22Rv1 (cell line): ENCODE measurements around the gene TYRO3.
"Not testable (repeated sequence)": the region's sequence is repeated elsewhere in the genome, so short reads cannot be mapped to it uniquely, and the experiment has no call there.

Source experiments
- H3K27ac ChIP-seq: fragments of 450-650 bp; 2 replicates; pipeline ENCODE4 v1.5.1; 2017
- ZFX ChIP-seq: fragments of 450-650 bp; IDR thresholded peaks from 2 replicates; pipeline ENCODE4 v1.6.1; 2017; ENCODE audit warnings: antibody characterized with exemption, borderline replicate concordance
- TF ChIP-seq, protein P1 (sequence below): fragments of 450-650 bp; IDR thresholded peaks from 2 replicates; pipeline ENCODE4 v1.5.1; 2017; ENCODE audit warnings: mild to moderate bottlenecking

Gene TYRO3

DNA sequence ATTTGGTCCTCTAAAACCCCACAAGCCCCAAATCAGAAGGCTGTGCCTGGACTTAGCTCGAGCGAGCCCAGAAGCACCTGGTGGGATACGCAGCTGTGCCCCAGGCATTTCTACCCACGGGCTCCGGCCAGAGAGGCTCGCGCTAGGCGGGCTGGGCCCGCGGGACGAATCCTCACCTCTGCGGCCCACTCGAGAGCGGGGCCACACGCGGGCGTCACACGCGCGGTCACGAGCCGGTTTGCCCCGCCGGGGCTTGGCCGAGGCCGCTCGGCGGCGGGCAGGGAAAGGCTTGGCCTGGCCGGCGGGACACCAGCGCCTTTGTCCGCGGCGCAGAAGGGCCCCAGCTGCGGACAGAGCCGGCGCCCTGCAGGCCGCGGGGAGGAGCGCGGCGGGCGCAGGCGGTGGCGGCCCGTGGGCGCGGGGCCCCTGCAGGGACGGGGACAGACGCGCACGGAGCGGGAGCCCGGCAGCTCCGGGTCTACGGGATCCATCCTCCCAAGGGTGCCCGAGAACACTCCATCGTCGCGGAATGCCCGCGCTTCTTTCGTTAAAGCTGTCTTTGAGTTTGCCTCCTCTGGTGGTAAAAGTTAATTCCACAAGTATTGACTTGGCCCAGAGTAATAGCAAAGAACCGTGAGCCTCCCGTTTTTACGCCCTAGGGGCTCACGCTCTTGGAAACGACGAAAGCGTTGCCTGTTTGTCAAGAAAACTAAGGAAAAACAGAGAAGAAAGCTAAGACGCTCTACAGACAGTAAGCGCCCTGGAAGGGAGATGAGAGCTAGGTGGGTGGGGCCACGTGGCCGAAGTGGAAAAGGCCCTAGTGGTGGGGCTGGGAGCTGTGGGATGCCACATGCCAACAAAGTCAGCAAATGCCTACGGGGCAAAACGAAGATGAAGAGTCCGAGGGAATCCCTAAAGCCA is 26.4 kb downstream of the TYRO3 start:
- TF ChIP-seq ZFX = no peak
- TF ChIP-seq, protein P1, sequence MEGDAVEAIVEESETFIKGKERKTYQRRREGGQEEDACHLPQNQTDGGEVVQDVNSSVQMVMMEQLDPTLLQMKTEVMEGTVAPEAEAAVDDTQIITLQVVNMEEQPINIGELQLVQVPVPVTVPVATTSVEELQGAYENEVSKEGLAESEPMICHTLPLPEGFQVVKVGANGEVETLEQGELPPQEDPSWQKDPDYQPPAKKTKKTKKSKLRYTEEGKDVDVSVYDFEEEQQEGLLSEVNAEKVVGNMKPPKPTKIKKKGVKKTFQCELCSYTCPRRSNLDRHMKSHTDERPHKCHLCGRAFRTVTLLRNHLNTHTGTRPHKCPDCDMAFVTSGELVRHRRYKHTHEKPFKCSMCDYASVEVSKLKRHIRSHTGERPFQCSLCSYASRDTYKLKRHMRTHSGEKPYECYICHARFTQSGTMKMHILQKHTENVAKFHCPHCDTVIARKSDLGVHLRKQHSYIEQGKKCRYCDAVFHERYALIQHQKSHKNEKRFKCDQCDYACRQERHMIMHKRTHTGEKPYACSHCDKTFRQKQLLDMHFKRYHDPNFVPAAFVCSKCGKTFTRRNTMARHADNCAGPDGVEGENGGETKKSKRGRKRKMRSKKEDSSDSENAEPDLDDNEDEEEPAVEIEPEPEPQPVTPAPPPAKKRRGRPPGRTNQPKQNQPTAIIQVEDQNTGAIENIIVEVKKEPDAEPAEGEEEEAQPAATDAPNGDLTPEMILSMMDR = peak; percentile 65
- H3K27ac ChIP-seq = peak overlapping the region; percentile 52

DNA sequence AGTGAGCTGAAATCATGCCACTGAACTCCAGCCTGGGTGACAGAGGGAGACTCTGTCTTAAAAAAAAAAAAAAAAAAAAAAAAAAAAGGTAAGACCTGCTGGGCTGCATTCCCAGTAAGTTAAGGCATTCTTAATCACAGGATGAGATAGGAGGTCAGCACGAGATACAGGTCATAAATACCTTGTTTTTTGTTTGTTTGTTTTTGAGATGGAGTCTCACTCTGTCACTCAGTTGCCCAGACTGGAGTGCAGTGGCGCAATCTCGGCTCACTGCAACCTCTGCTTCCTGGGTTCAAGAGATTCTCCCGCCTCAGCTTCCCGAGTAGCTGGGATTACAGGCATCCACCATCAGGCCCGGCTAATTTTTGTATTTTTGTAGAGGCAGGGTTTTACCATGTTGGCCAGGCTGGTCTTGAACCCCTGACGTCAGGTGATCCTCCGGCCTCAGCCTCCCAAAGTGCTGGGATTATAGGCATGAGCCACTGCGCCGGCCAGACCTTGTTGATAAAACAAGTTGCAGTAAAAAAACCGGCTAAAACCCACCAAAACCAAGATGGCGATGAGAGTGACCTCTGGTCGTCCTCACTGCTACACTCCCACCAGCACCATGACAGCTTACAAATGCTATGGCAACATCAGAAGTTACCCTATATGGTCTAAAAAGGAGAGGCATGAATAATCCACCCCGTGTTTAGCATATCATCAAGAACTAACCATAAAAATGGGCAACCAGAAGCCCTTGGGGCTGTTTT is 27.7 kb downstream of the TYRO3 start:
- H3K27ac ChIP-seq = not testable (repeated sequence)

DNA sequence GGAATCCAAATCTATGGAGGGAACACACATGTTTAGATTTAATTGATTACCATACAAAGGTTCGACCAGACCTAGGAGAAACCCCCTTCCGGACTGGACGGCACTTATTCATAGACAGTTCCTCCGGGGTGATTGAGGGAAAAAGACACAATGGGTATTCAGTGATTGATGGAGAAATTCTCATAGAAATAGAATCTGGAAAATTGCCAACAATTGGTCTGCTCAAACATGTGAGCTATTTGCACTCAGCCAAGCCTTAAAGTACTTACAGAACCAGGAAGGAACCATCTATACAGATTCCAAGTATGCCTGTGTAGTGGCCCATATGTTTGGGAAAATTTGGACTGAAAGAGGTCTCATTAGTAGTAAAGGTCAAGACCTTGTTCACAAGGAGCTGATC is 30.0 kb downstream of the TYRO3 start:
- H3K27ac ChIP-seq = not testable (repeated sequence)

DNA sequence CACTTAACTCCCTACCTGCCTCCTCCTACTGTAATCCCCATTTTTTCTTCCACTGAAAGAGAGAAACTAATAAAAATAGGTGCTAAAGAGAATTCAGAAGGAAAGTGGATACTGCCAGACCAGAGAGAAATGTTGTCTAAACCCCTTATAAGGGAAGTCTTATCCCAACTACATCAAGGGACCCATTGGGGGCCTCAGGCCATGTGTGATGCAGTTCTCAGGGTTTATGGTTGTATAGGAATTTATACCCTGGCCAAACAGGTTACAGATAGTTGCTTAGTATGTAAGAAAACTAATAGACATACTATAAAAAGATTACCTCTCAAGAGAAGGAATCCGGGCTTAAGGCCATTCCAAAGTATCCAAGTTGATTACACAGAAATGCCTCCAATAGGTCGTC is 30.6 kb downstream of the TYRO3 start:
- H3K27ac ChIP-seq = not testable (repeated sequence)

DNA sequence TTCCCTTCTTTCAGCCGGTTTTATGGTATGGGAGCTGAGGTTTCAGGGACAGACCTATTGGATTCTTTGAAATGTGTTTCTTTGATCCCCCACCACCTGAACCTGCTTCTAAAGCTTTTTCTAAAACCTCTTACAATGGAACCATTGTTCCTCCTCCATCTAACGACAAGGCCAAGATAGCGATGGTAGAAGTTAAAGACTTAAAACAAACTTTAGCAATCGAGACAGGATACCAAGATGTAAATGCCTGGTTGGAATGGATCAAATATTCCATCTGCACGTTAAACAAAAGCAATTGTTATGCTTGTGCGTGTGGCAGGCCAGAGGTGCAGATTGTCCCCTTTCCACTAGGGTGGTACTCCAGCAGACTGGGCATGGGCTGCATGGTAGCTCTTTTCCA is 32.2 kb downstream of the TYRO3 start:
- H3K27ac ChIP-seq = not testable (repeated sequence)

DNA sequence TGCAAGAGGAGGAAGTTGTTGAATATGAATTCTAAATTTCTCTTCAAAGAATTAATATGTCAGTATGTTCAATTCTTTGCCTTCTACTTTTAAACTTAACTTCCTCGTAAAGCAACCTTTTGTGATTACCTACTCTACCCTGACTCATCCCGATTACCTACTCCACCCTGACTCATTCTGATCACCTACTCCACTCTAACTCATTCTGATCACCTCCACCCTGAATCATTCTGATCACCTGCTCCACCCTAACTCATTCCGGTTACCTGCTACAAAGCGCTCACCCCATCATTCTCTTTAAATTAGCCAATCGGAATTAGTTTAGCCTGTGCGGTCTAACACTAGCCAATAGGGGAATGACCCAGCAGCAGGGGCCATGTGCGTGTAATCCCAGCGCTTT is 33.7 kb downstream of the TYRO3 start:
- not testable (repeated sequence) for H3K27ac ChIP-seq

DNA sequence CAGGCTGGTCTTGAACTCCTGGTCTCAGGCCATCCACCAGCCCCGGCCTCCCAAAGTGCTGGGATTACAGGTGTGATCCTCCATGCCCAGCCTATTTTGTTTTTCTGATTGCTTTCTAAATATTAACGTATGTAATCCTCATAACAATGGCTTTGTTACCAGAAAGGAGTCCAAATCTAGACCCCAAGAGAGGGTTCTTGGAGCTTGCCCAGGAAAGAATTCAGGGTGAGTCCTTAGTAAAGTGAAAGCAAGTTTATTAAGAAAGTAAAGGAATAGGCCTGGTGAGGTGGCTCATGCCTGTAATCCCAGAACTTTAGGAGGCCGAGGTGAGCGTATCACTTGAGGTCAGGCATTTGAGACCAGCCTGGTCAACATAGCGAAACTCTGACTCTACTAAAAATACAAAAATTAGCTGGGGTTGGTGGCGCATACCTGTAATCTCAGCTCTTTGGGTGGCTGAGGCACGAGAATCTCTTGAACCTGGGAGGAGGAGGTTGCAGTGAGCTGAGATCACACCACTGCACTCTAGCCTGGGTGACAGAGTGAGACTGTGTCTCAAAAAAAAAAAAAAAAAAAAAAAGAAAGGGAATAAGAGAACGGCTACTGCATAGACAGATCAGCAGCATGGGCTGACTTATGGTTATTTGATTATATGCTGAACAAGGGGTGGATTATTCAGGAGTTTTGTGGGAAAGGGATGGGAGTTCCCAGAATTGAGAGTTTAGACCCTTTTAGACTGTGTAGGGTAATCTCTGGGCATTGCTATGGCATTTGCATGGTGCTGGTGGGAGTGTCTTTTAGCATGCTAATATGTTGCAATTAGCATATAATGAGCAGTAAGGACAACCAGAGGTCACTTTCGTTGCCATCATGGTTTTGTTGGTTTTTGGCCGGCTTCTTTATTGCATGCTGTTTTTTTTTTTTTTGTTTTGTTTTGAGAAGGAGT is 36.1 kb downstream of the TYRO3 start:
- H3K27ac ChIP-seq = no peak overlapping the region
- TF ChIP-seq, protein P1 = no peak
- TF ChIP-seq ZFX = no peak

DNA sequence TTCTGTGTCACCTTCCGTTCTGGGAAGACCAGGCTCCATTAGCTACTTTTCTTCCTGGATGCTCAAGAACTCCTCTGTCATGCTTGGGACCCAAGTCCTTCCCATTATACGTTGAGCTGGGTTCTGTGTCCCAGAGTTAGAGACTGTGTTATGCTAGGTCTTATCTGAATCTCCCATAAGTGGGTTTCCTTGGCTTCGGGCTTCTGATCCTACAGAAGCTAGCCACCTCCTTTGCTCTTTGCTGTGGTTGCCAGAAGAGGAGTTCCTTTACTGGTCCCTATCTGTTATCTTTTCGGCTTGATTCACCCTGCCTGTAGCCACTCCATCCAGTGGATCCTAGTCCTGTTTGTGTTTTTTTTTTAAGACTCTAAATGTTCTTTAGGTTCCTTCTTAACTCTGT is 38.0 kb downstream of the TYRO3 start:
- H3K27ac ChIP-seq = no peak overlapping the region
- TF ChIP-seq ZFX = no peak
- TF ChIP-seq, protein P1 = no peak

DNA sequence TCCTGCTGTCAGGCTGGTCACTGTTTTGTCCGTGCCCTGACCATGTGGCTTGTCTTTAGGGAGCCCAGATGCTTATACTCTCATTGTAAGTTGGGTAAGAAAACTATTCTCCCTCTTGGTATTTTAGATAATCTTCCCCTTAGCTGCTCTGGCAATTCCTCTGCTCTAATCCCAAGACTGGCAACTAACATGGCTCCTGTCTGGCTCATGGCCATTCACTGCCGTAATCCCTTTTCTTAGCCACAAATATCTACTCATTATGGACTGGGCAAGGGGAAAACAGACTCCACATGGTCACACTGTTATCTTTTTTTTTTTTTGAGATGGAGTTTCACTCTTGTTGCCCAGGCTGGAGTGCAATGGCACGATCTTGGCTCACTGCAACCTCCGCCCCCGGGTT is 38.8 kb downstream of the TYRO3 start:
- H3K27ac ChIP-seq = no peak overlapping the region
- TF ChIP-seq, protein P1 = no peak
- no peak for TF ChIP-seq ZFX
